Upper lobe of right lung (tissue), 1 donor: ENCODE data around the gene COQ2. TPM values are rescaled to one million over a fixed set of nuclear protein-coding genes. Genes with fewer than 3 reads are reported as not detected.

Source experiments
- ATAC-seq: fragments of 200-7000 bp; cut with Tn5 transposase; one replicate; pipeline ENCODE4 v1.9.1; 2020; ENCODE audit warnings: mild to moderate bottlenecking, moderate library complexity
- DNase-seq: peaks from one replicate; pipeline ENCODE4 v3.0.0-alpha.2; 2020
- H3K27ac ChIP-seq: fragments of 200-600 bp; one replicate; pipeline ENCODE4 v1.8.0; 2022
- H3K27me3 ChIP-seq: fragments of 200-600 bp; one replicate; pipeline ENCODE4 v1.8.0; 2022; ENCODE audit warnings: mild to moderate bottlenecking
- H3K36me3 ChIP-seq: fragments of 200-600 bp; one replicate; pipeline ENCODE4 v1.8.0; 2022
- H3K4me1 ChIP-seq: fragments of 200-600 bp; one replicate; pipeline ENCODE4 v1.8.0; 2022
- H3K4me3 ChIP-seq: fragments of 200-600 bp; one replicate; pipeline ENCODE4 v1.8.0; 2022; ENCODE audit warnings: mild to moderate bottlenecking
- H3K9me3 ChIP-seq: fragments of 200-600 bp; one replicate; pipeline ENCODE4 v1.8.0; 2022
- CTCF ChIP-seq: fragments of 200-600 bp; IDR thresholded peaks from one replicate; pipeline ENCODE4 v1.8.0; 2022; ENCODE audit warnings: antibody characterized with exemption
- intact Hi-C: fragments of 100-400 bp; cut with DNase I; formaldehyde crosslinking; loops from one replicate; pipeline ENCODE4 v1.11.0; 2022
- total RNA-seq: library from RNA; stranded (reverse); fragmentation: NEBNext Ultra II Directional; extraction: Animal tissue kit (Norgen Biotek cat#: 25700); gene quantifications from one replicate; pipeline ENCODE4 v1.2.1, GENCODE V29; 2021
- donor health status: DM: no; HTN: yes; CAD: no; lungs with severe emphysema.

Gene COQ2
- total RNA-seq, 1 donor from 2014 or later, result 12.4 TPM

DNA sequence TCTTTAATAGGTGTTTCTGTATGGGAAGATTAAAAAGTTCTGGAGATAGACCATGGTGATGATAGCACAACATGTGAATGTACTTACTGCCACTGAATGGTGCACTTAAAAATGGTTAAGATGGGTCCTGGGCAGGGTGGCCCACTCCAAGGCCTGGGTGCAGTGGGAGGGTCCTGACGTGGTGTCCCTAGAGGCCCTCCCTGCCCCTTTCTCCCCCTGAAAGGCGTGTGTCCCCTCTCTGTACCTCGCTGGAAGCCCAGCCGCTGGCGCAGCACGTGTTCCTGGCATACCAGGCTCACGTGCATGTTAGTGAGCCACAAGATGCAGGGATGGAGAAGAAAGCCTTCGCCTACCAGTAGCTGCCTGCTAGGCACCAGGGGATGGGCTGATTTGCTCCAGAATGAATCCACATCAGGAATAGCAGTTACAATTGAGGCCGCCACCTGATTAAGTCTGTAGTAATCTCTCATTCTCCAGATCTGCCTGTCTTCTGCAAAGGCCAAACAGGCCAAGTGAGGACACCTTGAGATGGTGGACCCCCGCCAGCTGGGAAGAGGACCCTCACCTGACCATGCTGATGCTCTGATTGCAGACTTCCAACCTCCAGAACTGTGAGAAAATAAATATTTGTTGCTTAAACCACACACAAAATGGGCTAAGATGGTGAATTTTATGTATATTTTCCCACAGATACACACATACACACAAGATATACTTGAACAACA lies 67.5 kb downstream of the COQ2 start:
- H3K4me3 ChIP-seq, result no peak overlapping the region
- H3K9me3 ChIP-seq, result no peaks in the 10 kb centered on the region
- no peaks in the 10 kb centered on the region for H3K27me3 ChIP-seq
- H3K27ac ChIP-seq, result peak overlapping the region; percentile 78
- DNase-seq (no peak), ATAC-seq (no peak)
- no peaks in the 10 kb centered on the region for H3K36me3 ChIP-seq
- intact Hi-C loops, result no loop called here
- peaks cover 19% of the 10 kb centered on the region for H3K4me1 ChIP-seq
- no peak for TF ChIP-seq CTCF

DNA sequence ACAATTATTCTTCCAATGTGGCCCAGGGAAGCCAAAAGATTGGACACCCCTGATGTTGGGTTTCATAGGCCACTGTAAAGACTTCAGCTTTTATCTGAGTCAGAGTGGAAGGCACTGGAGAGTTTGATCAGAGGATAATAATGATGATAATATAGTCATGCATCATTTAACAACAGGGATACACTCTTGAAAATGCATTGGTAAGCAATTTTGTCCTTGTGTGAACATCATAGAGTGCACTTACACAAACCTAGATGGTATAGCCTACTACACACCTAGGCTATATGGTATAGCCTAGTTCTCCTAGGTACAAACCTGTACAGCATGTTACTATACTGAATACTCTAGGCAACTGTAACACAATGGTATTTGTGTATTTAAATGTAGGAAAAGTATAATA lies 70.5 kb downstream of the COQ2 start:
- DNase-seq (no peak), ATAC-seq (no peak)
- no peaks in the 10 kb centered on the region for H3K36me3 ChIP-seq
- intact Hi-C loops, result no loop called here
- peaks cover 21% of the 10 kb centered on the region for H3K4me1 ChIP-seq
- TF ChIP-seq CTCF, result no peak
- H3K4me3 ChIP-seq, result no peak overlapping the region
- H3K9me3 ChIP-seq, result no peaks in the 10 kb centered on the region
- no peak overlapping the region for H3K27ac ChIP-seq
- H3K27me3 ChIP-seq, result no peaks in the 10 kb centered on the region

Other genes starting within 250 kb of the COQ2 start
- gene COPS4, start 249.6 kb downstream of the COQ2 start, total RNA-seq, result 24.3 TPM
- gene PLAC8, start 170.1 kb downstream of the COQ2 start, total RNA-seq, result 81.7 TPM
- 5.6 TPM for gene HPSE, start 50.0 kb upstream of the COQ2 start, total RNA-seq
- gene HELQ, start 171.0 kb upstream of the COQ2 start, total RNA-seq, result 16.9 TPM
- gene MRPS18C, start 171.3 kb upstream of the COQ2 start, total RNA-seq, result 30.0 TPM
- 12.0 TPM for gene ABRAXAS1, start 200.3 kb upstream of the COQ2 start, total RNA-seq